WTC11 (cell line): ENCODE data around the gene RPL11.

Experiments used
- CBFB ChIP-seq: sonication (generic); formaldehyde crosslinking; IDR thresholded peaks from 2 replicates; pipeline ENCODE4 v1.8.1; 2022; ENCODE audit warnings: mild to moderate bottlenecking, low read depth, missing genetic modification reagents
- ELF4 ChIP-seq: sonication (generic); formaldehyde crosslinking; IDR thresholded peaks from 2 replicates; pipeline ENCODE4 v1.8.1; 2022; ENCODE audit warnings: low read depth, mild to moderate bottlenecking, moderate library complexity, missing genetic modification reagents
- HMGA2 ChIP-seq: fragments of 250-450 bp; sonication (Bioruptor Pico); IDR thresholded peaks from 2 replicates; pipeline ENCODE4 v1.4.0; 2021; ENCODE audit warnings: mild to moderate bottlenecking, moderate library complexity
- RORB ChIP-seq: fragments of 250-450 bp; sonication (Bioruptor Pico); IDR thresholded peaks from 2 replicates; pipeline ENCODE4 v1.9.0; 2021; ENCODE audit warnings: mild to moderate bottlenecking
- SP1 ChIP-seq: sonication (generic); formaldehyde crosslinking; conservative IDR thresholded peaks from 2 replicates; pipeline ENCODE4 v1.8.1; 2022; ENCODE audit warnings: missing genetic modification reagents
- ZBTB21 ChIP-seq: sonication (generic); formaldehyde crosslinking; IDR thresholded peaks from 2 replicates; pipeline ENCODE4 v1.8.1; 2023; ENCODE audit warnings: mild to moderate bottlenecking, missing genetic modification reagents, borderline replicate concordance
- ZNF263 ChIP-seq: sonication (generic); formaldehyde crosslinking; IDR thresholded peaks from 2 replicates; pipeline ENCODE4 v1.8.1; 2022; ENCODE audit warnings: low read depth, mild to moderate bottlenecking, moderate library complexity, missing genetic modification reagents
- TF ChIP-seq, protein P1 (sequence below): fragments of 200-600 bp; IDR thresholded peaks from 2 replicates; pipeline ENCODE4 v1.8.0; 2022; ENCODE audit warnings: antibody characterized with exemption
- TF ChIP-seq, protein P2 (sequence below): sonication (generic); formaldehyde crosslinking; IDR thresholded peaks from 2 replicates; pipeline ENCODE4 v1.8.0; 2022; ENCODE audit warnings: mild to moderate bottlenecking, missing genetic modification reagents
- TF ChIP-seq, protein P3 (sequence below): sonication (generic); formaldehyde crosslinking; IDR thresholded peaks from 2 replicates; pipeline ENCODE4 v1.8.1; 2022; ENCODE audit warnings: mild to moderate bottlenecking, missing genetic modification reagents, moderate library complexity, borderline replicate concordance
- TF ChIP-seq, protein P4 (sequence below): sonication (generic); formaldehyde crosslinking; IDR thresholded peaks from 2 replicates; pipeline ENCODE4 v1.8.1; 2023; ENCODE audit warnings: mild to moderate bottlenecking, moderate library complexity, missing genetic modification reagents
- TF ChIP-seq, protein P5 (sequence below): sonication (generic); formaldehyde crosslinking; IDR thresholded peaks from 2 replicates; pipeline ENCODE4 v1.8.0; 2022; ENCODE audit warnings: mild to moderate bottlenecking, missing genetic modification reagents
- TF ChIP-seq, protein P6 (sequence below): sonication (generic); formaldehyde crosslinking; IDR thresholded peaks from 2 replicates; pipeline ENCODE4 v1.8.1; 2022; ENCODE audit warnings: low read depth, mild to moderate bottlenecking, moderate library complexity, missing genetic modification reagents, borderline replicate concordance
- TF ChIP-seq, protein P7 (sequence below): sonication (generic); formaldehyde crosslinking; IDR thresholded peaks from 2 replicates; pipeline ENCODE4 v1.8.1; 2023; ENCODE audit warnings: mild to moderate bottlenecking, missing genetic modification reagents, moderate library complexity

DNA sequence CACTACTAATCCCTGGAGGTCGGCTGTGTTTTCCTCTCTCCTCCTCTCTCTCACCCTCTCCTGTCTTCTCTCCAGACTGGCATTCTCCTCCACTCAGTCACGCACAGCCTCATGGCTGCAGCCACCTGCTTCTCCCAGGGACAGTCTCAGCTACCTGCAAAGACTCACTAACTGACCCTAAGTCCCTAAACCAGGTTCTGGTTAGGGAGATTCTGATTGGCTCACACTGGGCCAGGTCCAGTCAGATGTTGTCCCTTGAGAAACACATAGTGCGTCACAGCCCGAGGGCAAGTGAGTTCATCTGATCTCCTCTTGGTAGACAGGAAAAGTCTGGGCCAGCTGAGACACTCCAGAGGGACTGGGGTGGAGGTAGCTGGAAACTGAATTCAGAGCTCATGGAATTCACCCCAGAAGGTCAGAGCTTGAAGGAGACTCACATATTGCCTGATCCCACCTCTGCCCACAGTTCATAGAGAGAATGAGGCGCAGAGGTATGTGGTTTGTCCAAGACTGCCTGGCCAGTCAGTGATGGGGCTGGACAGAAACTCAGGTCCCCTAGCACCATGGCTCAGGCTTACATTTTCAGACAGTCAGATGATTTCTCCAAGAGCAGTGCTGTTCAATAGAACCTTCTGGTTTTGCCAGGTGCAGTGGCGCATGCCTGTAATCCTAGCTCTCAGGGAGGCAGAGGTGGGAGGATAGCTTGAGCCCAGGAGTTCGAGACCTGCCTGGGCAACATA, 40.4 kb upstream of the RPL11 start:
- TF ChIP-seq, protein P1, sequence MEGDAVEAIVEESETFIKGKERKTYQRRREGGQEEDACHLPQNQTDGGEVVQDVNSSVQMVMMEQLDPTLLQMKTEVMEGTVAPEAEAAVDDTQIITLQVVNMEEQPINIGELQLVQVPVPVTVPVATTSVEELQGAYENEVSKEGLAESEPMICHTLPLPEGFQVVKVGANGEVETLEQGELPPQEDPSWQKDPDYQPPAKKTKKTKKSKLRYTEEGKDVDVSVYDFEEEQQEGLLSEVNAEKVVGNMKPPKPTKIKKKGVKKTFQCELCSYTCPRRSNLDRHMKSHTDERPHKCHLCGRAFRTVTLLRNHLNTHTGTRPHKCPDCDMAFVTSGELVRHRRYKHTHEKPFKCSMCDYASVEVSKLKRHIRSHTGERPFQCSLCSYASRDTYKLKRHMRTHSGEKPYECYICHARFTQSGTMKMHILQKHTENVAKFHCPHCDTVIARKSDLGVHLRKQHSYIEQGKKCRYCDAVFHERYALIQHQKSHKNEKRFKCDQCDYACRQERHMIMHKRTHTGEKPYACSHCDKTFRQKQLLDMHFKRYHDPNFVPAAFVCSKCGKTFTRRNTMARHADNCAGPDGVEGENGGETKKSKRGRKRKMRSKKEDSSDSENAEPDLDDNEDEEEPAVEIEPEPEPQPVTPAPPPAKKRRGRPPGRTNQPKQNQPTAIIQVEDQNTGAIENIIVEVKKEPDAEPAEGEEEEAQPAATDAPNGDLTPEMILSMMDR, result no peak
- TF ChIP-seq CBFB (no peak), ZBTB21 (CRISPR knock-in tag) (no peak), ELF4 (CRISPR knock-in tag) (no peak), RORB (CRISPR knock-in tag) (no peak), ZNF263 (no peak), SP1 (CRISPR knock-in tag) (no peak), HMGA2 (CRISPR knock-in tag) (no peak)
- TF ChIP-seq, protein P2, sequence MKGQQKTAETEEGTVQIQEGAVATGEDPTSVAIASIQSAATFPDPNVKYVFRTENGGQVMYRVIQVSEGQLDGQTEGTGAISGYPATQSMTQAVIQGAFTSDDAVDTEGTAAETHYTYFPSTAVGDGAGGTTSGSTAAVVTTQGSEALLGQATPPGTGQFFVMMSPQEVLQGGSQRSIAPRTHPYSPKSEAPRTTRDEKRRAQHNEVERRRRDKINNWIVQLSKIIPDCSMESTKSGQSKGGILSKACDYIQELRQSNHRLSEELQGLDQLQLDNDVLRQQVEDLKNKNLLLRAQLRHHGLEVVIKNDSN (CRISPR knock-in tag), result no peak
- TF ChIP-seq, protein P3, sequence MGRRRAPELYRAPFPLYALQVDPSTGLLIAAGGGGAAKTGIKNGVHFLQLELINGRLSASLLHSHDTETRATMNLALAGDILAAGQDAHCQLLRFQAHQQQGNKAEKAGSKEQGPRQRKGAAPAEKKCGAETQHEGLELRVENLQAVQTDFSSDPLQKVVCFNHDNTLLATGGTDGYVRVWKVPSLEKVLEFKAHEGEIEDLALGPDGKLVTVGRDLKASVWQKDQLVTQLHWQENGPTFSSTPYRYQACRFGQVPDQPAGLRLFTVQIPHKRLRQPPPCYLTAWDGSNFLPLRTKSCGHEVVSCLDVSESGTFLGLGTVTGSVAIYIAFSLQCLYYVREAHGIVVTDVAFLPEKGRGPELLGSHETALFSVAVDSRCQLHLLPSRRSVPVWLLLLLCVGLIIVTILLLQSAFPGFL (CRISPR knock-in tag), result no peak
- TF ChIP-seq, protein P4, sequence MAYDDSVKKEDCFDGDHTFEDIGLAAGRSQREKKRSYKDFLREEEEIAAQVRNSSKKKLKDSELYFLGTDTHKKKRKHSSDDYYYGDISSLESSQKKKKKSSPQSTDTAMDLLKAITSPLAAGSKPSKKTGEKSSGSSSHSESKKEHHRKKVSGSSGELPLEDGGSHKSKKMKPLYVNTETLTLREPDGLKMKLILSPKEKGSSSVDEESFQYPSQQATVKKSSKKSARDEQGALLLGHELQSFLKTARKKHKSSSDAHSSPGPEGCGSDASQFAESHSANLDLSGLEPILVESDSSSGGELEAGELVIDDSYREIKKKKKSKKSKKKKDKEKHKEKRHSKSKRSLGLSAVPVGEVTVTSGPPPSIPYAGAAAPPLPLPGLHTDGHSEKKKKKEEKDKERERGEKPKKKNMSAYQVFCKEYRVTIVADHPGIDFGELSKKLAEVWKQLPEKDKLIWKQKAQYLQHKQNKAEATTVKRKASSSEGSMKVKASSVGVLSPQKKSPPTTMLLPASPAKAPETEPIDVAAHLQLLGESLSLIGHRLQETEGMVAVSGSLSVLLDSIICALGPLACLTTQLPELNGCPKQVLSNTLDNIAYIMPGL (CRISPR knock-in tag), result no peak
- TF ChIP-seq, protein P5, sequence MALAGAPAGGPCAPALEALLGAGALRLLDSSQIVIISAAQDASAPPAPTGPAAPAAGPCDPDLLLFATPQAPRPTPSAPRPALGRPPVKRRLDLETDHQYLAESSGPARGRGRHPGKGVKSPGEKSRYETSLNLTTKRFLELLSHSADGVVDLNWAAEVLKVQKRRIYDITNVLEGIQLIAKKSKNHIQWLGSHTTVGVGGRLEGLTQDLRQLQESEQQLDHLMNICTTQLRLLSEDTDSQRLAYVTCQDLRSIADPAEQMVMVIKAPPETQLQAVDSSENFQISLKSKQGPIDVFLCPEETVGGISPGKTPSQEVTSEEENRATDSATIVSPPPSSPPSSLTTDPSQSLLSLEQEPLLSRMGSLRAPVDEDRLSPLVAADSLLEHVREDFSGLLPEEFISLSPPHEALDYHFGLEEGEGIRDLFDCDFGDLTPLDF (CRISPR knock-in tag), result no peak
- TF ChIP-seq, protein P6, sequence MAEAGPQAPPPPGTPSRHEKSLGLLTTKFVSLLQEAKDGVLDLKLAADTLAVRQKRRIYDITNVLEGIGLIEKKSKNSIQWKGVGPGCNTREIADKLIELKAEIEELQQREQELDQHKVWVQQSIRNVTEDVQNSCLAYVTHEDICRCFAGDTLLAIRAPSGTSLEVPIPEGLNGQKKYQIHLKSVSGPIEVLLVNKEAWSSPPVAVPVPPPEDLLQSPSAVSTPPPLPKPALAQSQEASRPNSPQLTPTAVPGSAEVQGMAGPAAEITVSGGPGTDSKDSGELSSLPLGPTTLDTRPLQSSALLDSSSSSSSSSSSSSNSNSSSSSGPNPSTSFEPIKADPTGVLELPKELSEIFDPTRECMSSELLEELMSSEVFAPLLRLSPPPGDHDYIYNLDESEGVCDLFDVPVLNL (CRISPR knock-in tag), result no peak
- TF ChIP-seq, protein P7, sequence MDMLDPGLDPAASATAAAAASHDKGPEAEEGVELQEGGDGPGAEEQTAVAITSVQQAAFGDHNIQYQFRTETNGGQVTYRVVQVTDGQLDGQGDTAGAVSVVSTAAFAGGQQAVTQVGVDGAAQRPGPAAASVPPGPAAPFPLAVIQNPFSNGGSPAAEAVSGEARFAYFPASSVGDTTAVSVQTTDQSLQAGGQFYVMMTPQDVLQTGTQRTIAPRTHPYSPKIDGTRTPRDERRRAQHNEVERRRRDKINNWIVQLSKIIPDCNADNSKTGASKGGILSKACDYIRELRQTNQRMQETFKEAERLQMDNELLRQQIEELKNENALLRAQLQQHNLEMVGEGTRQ (CRISPR knock-in tag), result no peak
